ENCODE measurements around the gene MACF1.

Gene MACF1

GRCh38 chr1:39331647-39332046 is 127.2 kb downstream of the MACF1 start:
- in situ Hi-C loops (cut with MboI; ENCODE audit: low sequenced_read_pairs, unreplicated experiment): no loop called here
- DNase-seq (ENCODE audit: low spot score): no peak
- TF ChIP-seq CTCF (IDR thresholded peaks at IDR 0.05; ENCODE audit: borderline replicate concordance, control extremely low read depth, extremely low read depth, insufficient read depth, missing control alignments): no peak

GRCh38 chr1:39332291-39332690 is 127.8 kb downstream of the MACF1 start:
- no peak for TF ChIP-seq CTCF (IDR thresholded peaks at IDR 0.05; ENCODE audit: borderline replicate concordance, control extremely low read depth, extremely low read depth, insufficient read depth, missing control alignments)
- in situ Hi-C loops (cut with MboI; ENCODE audit: low sequenced_read_pairs, unreplicated experiment): no loop called here
- DNase-seq (ENCODE audit: low spot score): no peak

- in situ Hi-C loops (cut with MboI; ENCODE audit: low sequenced_read_pairs, unreplicated experiment): no loop called here
- no peak for DNase-seq (ENCODE audit: low spot score)
- no peak for TF ChIP-seq CTCF (IDR thresholded peaks at IDR 0.05; ENCODE audit: borderline replicate concordance, control extremely low read depth, extremely low read depth, insufficient read depth, missing control alignments)
Observed at GRCh38 chr1:39332828-39333227, 128.3 kb downstream of the MACF1 start.

GRCh38 chr1:39333296-39333695 is 128.8 kb downstream of the MACF1 start:
- DNase-seq (ENCODE audit: low spot score): no peak
- in situ Hi-C loops (cut with MboI; ENCODE audit: low sequenced_read_pairs, unreplicated experiment): no loop called here

GRCh38 chr1:39335216-39335615 is 130.7 kb downstream of the MACF1 start:
- no peak for DNase-seq (ENCODE audit: low spot score)
- in situ Hi-C loops (cut with MboI; ENCODE audit: low sequenced_read_pairs, unreplicated experiment): no loop called here
- TF ChIP-seq CTCF (IDR thresholded peaks at IDR 0.05; ENCODE audit: borderline replicate concordance, control extremely low read depth, extremely low read depth, insufficient read depth, missing control alignments): no peak

More at GRCh38 chr1:39333296-39333695, 128.8 kb downstream of the MACF1 start:
- TF ChIP-seq CTCF (IDR thresholded peaks at IDR 0.05; ENCODE audit: borderline replicate concordance, control extremely low read depth, extremely low read depth, insufficient read depth, missing control alignments): no peak

- in situ Hi-C loops (cut with MboI; ENCODE audit: low sequenced_read_pairs, unreplicated experiment): no loop called here
Observed at GRCh38 chr1:39337067-39337466, 132.6 kb downstream of the MACF1 start.

More at GRCh38 chr1:39337067-39337466, 132.6 kb downstream of the MACF1 start:
- no peak for DNase-seq (ENCODE audit: low spot score)
- no peak for TF ChIP-seq CTCF (IDR thresholded peaks at IDR 0.05; ENCODE audit: borderline replicate concordance, control extremely low read depth, extremely low read depth, insufficient read depth, missing control alignments)

All from GM13976 (cell line).